Suppressor macrophage (primary cell): ENCODE measurements around the gene AMH.

Experiments used
- DNase-seq, 4 experiments: peaks; one replicate each; pipeline ENCODE4 v3.0.0-alpha.2; 2020 to 2022

Gene AMH

GRCh38 chr19:2249880-2250765 lies 1.0 kb downstream of the AMH start:
- no peak for DNase-seq

GRCh38 chr19:2250766-2251105 lies 1.6 kb downstream of the AMH start:
- no peak for DNase-seq

- DNase-seq, result peak in 1 of 4 experiments; percentile 53
Observed at GRCh38 chr19:2251106-2252054, 2.3 kb downstream of the AMH start.

GRCh38 chr19:2252055-2252796 lies 3.1 kb downstream of the AMH start:
- DNase-seq, result peak in 1 of 4 experiments; percentile 39

GRCh38 chr19:2252797-2253105 lies 3.6 kb downstream of the AMH start:
- DNase-seq, result no peak

- peak in 1 of 4 experiments; percentile 60 for DNase-seq
Observed at GRCh38 chr19:2253106-2254063, 4.3 kb downstream of the AMH start.

- DNase-seq, result peak in 1 of 4 experiments; percentile 52
Observed at GRCh38 chr19:2254064-2254872, 5.1 kb downstream of the AMH start.

GRCh38 chr19:2255112-2255845 lies 6.2 kb downstream of the AMH start:
- no peak for DNase-seq

GRCh38 chr19:2255982-2256685 lies 7.0 kb downstream of the AMH start, which contains the start of gene JSRP1:
Gene JSRP1, minus strand, starts transcription at chr19:2256417. Its CDS starts 1,103 bp downstream, at chr19:2255314.
- no peak for DNase-seq

- no peak for DNase-seq
Observed at GRCh38 chr19:2259336-2259735, 10.2 kb downstream of the AMH start.

- no peak for DNase-seq
Observed at GRCh38 chr19:2260341-2260805, 11.2 kb downstream of the AMH start.

GRCh38 chr19:2261438-2262172 lies 12.5 kb downstream of the AMH start:
- DNase-seq, result peak; percentile 53 to 81 (median 60)

- DNase-seq, result peak; percentile 92 to 97 (median 96)
Observed at GRCh38 chr19:2266183-2266993, 17.3 kb downstream of the AMH start.

GRCh38 chr19:2268480-2268830 lies 19.3 kb downstream of the AMH start:
- no peak for DNase-seq

GRCh38 chr19:2268861-2269243 lies 19.7 kb downstream of the AMH start:
- no peak for DNase-seq

- peak; percentile 98 for DNase-seq
Observed at GRCh38 chr19:2269244-2270156, 20.4 kb downstream of the AMH start.

- peak in 3 of 4 experiments; percentile 46 to 68 (median 63) for DNase-seq
Observed at GRCh38 chr19:2270157-2270422, 21.0 kb downstream of the AMH start.
